ENCODE results near the gene ASIC2.

The ASIC2 gene

DNA sequence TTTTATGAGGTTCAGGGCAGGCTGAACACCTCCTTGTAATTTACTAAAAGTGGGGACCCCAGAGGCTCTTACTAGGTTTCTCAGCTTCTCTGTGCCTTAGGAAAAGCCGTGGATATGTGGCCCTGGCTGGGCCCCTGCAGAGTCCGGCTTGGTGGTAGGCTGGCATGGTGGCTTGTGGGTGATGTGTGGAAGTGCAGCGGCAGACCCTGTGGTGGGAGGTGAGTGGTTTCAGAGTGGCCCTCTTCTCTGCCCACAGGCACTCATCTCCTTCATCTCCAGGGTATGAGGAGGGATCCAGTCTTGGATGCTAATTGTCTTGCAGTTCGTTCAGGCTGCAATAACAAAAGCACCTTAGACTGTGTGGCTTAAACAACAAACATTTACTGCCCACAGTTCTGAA, 58.9 kb downstream of the ASIC2 start:
- no peak overlapping the region for H3K4me3 ChIP-seq (ENCODE audit: low read depth, low read length)
- TF ChIP-seq, protein P1, sequence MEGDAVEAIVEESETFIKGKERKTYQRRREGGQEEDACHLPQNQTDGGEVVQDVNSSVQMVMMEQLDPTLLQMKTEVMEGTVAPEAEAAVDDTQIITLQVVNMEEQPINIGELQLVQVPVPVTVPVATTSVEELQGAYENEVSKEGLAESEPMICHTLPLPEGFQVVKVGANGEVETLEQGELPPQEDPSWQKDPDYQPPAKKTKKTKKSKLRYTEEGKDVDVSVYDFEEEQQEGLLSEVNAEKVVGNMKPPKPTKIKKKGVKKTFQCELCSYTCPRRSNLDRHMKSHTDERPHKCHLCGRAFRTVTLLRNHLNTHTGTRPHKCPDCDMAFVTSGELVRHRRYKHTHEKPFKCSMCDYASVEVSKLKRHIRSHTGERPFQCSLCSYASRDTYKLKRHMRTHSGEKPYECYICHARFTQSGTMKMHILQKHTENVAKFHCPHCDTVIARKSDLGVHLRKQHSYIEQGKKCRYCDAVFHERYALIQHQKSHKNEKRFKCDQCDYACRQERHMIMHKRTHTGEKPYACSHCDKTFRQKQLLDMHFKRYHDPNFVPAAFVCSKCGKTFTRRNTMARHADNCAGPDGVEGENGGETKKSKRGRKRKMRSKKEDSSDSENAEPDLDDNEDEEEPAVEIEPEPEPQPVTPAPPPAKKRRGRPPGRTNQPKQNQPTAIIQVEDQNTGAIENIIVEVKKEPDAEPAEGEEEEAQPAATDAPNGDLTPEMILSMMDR (IDR thresholded peaks at IDR 0.05; ENCODE audit: low read depth, low read length), result no peak

GRCh38 chr17:33233811-33234177, 59.3 kb downstream of the ASIC2 start:
- H3K4me3 ChIP-seq (ENCODE audit: low read depth, low read length), result no peak overlapping the region
- TF ChIP-seq, protein P1 (IDR thresholded peaks at IDR 0.05; ENCODE audit: low read depth, low read length), result no peak

GRCh38 chr17:33229499-33229898, 63.6 kb downstream of the ASIC2 start:
- no peak overlapping the region for H3K4me3 ChIP-seq (ENCODE audit: low read depth, low read length)
- TF ChIP-seq, protein P1 (IDR thresholded peaks at IDR 0.05; ENCODE audit: low read depth, low read length), result no peak

DNA sequence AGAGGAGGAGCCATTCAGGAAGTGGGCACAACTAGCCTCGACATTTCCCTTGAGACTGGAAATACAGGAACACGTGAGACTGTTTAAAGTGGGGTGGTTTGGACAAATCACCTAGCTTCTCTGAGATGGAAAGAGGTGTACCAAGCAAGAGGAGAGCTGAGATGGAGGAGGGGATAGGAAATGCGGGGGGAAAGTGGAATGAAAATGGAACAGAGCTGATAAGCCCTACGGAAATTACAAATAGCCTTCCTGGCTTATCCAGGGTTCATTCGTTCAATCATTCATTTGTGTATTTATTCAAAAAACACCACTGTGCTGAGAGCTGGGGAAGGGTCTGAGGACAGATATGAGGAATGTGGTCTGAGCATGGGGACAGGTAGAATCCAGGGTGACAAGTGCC, 64.1 kb downstream of the ASIC2 start:
- H3K4me3 ChIP-seq (ENCODE audit: low read depth, low read length), result no peak overlapping the region
- TF ChIP-seq, protein P1 (IDR thresholded peaks at IDR 0.05; ENCODE audit: low read depth, low read length), result no peak

- TF ChIP-seq, protein P1 (IDR thresholded peaks at IDR 0.05; ENCODE audit: low read depth, low read length), result no peak
Observed at GRCh38 chr17:33228548-33228947, 64.5 kb downstream of the ASIC2 start.

GRCh38 chr17:33227911-33228310, 65.2 kb downstream of the ASIC2 start:
- TF ChIP-seq, protein P1 (IDR thresholded peaks at IDR 0.05; ENCODE audit: low read depth, low read length), result no peak
- no peak overlapping the region for H3K4me3 ChIP-seq (ENCODE audit: low read depth, low read length)

More at GRCh38 chr17:33228548-33228947, 64.5 kb downstream of the ASIC2 start:
- no peak overlapping the region for H3K4me3 ChIP-seq (ENCODE audit: low read depth, low read length)

- TF ChIP-seq, protein P1 (IDR thresholded peaks at IDR 0.05; ENCODE audit: low read depth, low read length), result no peak
- H3K4me3 ChIP-seq (ENCODE audit: low read depth, low read length), result no peak overlapping the region
Observed at GRCh38 chr17:33225994-33226393, 67.1 kb downstream of the ASIC2 start.
